Progenitor cell of endocrine pancreas (in vitro differentiated cells): ENCODE results near the gene PIK3CA. TPM values are rescaled to one million over a fixed set of nuclear protein-coding genes. Genes with fewer than 3 reads are reported as not detected.
"Not testable (repeated sequence)": the region's sequence is repeated elsewhere in the genome, so short reads cannot be mapped to it uniquely, and the experiment has no call there.

Source experiments
- DNase-seq: peaks from one replicate; pipeline ENCODE4 v3.0.0; 2021; ENCODE audit warnings: low spot score; ENCODE audit not compliant: unreplicated experiment
- H3K27ac Mint-ChIP-seq: 2 replicates; pipeline ENCODE4 v1.8.0; 2021; ENCODE audit warnings: mild to moderate bottlenecking, moderate library complexity, mixed read lengths
- H3K27me3 Mint-ChIP-seq: 2 replicates; pipeline ENCODE4 v1.8.0; 2021; ENCODE audit warnings: mixed read lengths
- H3K36me3 Mint-ChIP-seq: 2 replicates; pipeline ENCODE4 v1.8.0; 2022; ENCODE audit warnings: mixed read lengths; ENCODE audit not compliant: insufficient read depth
- H3K4me1 Mint-ChIP-seq: 2 replicates; pipeline ENCODE4 v1.8.0; 2021; ENCODE audit warnings: low read depth, mixed read lengths
- H3K4me3 Mint-ChIP-seq: 2 replicates; pipeline ENCODE4 v1.8.0; 2021; ENCODE audit warnings: low read depth, mild to moderate bottlenecking, moderate library complexity, mixed read lengths
- H3K9me3 Mint-ChIP-seq: 2 replicates; pipeline ENCODE4 v1.8.0; 2021; ENCODE audit warnings: low read depth, mixed read lengths
- CTCF ChIP-seq: fragments of 200-600 bp; sonication (generic); IDR thresholded peaks from one replicate; pipeline ENCODE4 v1.5.0; 2021; ENCODE audit warnings: antibody characterized with exemption, mild to moderate bottlenecking; ENCODE audit not compliant: unreplicated experiment
- total RNA-seq: library from RNA; stranded (reverse); gene quantifications from 2 replicates; pipeline ENCODE4 v1.2.1, GENCODE V29; 2021

Gene PIK3CA
- total RNA-seq, 1 donor from 2014 or later, result 19.2 TPM

- Mint-ChIP-seq H3K4me3 (no peak overlapping the region), H3K36me3 (no peaks in the 10 kb centered on the region), H3K4me1 (no peaks in the 10 kb centered on the region), H3K27me3 (no peaks in the 10 kb centered on the region), H3K27ac (no peak overlapping the region), H3K9me3 (peaks cover 4% of the 10 kb centered on the region)
- DNase-seq, result no peak
- no peak for TF ChIP-seq CTCF
Observed at GRCh38 chr3:179108086-179108485, 40.1 kb upstream of the PIK3CA start.

DNA sequence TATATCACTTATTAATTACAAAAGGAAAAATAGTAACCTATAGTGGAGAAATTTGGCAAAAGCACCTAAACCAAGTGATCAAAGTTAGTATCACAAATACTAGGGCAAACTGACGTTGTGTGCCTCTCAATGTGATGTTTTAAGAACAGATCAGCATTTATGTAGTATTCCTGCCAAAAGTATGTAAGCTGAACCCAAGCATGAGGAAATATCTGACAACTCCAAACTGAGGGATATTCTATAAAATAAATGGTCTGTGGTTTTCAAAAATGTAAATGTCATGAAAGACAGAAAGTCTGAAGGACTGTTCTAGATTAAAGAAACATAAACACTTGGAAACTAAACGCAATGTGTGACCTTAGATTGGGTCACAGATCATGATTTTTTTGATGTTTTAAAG is 34.3 kb upstream of the PIK3CA start:
- DNase-seq, result no peak
- no peak for TF ChIP-seq CTCF
- H3K36me3 Mint-ChIP-seq, result no peaks in the 10 kb centered on the region
- H3K27ac Mint-ChIP-seq, result no peak overlapping the region
- no peaks in the 10 kb centered on the region for H3K4me1 Mint-ChIP-seq
- H3K4me3 Mint-ChIP-seq, result no peak overlapping the region
- no peaks in the 10 kb centered on the region for H3K27me3 Mint-ChIP-seq
- peaks cover 7% of the 10 kb centered on the region for H3K9me3 Mint-ChIP-seq

GRCh38 chr3:179115444-179115843 is 32.7 kb upstream of the PIK3CA start:
- not testable (repeated sequence) for H3K4me1 Mint-ChIP-seq, H3K27ac Mint-ChIP-seq, DNase-seq, H3K27me3 Mint-ChIP-seq, H3K36me3 Mint-ChIP-seq, H3K4me3 Mint-ChIP-seq, H3K9me3 Mint-ChIP-seq

DNA sequence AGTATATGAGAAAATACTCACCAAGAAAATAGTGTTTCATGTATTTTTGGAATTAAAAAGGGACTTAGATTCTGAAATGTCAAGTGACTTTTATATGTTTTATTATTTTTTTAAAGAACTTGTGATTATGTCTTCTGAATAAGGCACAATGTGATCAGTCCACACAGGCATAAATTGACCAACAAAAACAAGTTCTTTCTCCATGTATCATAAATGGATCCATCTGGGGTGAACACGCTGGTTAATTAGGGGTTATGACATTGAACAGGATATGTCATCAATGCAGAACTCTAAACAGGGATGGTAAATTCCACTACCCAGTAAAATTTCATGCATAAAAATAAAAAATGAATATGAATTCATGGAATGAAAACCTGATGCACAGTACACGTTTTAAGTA is 31.3 kb upstream of the PIK3CA start:
- H3K36me3 Mint-ChIP-seq, result peaks cover 3% of the 10 kb centered on the region
- H3K4me1 Mint-ChIP-seq, result no peaks in the 10 kb centered on the region
- no peak for DNase-seq

GRCh38 chr3:179132191-179132890 is 15.8 kb upstream of the PIK3CA start:
- not testable (repeated sequence) for H3K4me1 Mint-ChIP-seq, H3K36me3 Mint-ChIP-seq, H3K9me3 Mint-ChIP-seq, H3K4me3 Mint-ChIP-seq, DNase-seq, H3K27ac Mint-ChIP-seq, H3K27me3 Mint-ChIP-seq

More for the DNA sequence above, 31.3 kb upstream of the PIK3CA start:
- Mint-ChIP-seq H3K27me3 (no peaks in the 10 kb centered on the region), H3K27ac (no peak overlapping the region), H3K9me3 (peaks cover 6% of the 10 kb centered on the region), H3K4me3 (no peak overlapping the region)
- no peak for TF ChIP-seq CTCF

GRCh38 chr3:179133575-179133974 is 14.6 kb upstream of the PIK3CA start:
- no peaks in the 10 kb centered on the region for H3K4me1 Mint-ChIP-seq
- H3K4me3 Mint-ChIP-seq, result no peak overlapping the region

More at GRCh38 chr3:179133575-179133974, 14.6 kb upstream of the PIK3CA start:
- DNase-seq, result no peak
- no peak for TF ChIP-seq CTCF
- Mint-ChIP-seq H3K27ac (no peak overlapping the region), H3K36me3 (peaks cover 1% of the 10 kb centered on the region), H3K9me3 (peaks cover 5% of the 10 kb centered on the region), H3K27me3 (no peaks in the 10 kb centered on the region)
